Measurements from ENCODE around the gene RGS19. TPM values are rescaled to one million over a fixed set of nuclear protein-coding genes. Genes with fewer than 3 reads are reported as not detected.

The RGS19 gene
- total RNA-seq, 1 experiment from 2014 or later, result 12.8 TPM

GRCh38 chr20:64045346-64046011 lies 33.8 kb downstream of the RGS19 start:
- peaks cover 0 to 2% (median 0%) of the 10 kb centered on the region in 3 experiments; a peak in 2 of 7 replicates for H3K36me3 Mint-ChIP-seq (ENCODE audit: insufficient read depth in 1 of 3, low read depth in 3 of 3)
- Histone ChIP-seq H4K20me1 (ENCODE audit: control insufficient read depth, insufficient read depth, insufficient read length) (no peaks in the 10 kb centered on the region), H4K5ac (ENCODE audit: insufficient read length, low read depth, low read length) (no peak overlapping the region), H3K4me1 (ENCODE audit: insufficient read depth, low read length) (no peaks in the 10 kb centered on the region), H3K9me3 (ENCODE audit: control insufficient read depth, low read depth, low read length) (no peaks in the 10 kb centered on the region), H4K8ac (replicated peaks; ENCODE audit: insufficient read length, low read depth, low read length) (no peak overlapping the region), H3K9ac (ENCODE audit: extremely low read depth, insufficient read length, low read length) (no peak overlapping the region), H3K4ac (ENCODE audit: low read depth, low read length) (no peak overlapping the region), H3T11ph (ENCODE audit: low read length) (no peak overlapping the region), H3K23me2 (ENCODE audit: insufficient read length, low read depth, low read length, poor library complexity, severe bottlenecking) (peaks cover 3% of the 10 kb centered on the region), H2AK5ac (ENCODE audit: insufficient read length, low read length) (no peak overlapping the region), H3K14ac (ENCODE audit: insufficient read depth, low read length) (no peak overlapping the region), H3K18ac (ENCODE audit: insufficient read length, low read depth, low read length) (no peak overlapping the region), H2BK12ac (ENCODE audit: insufficient read length, low read depth, low read length) (no peak overlapping the region), H3K79me1 (ENCODE audit: insufficient read depth, low read depth, low read length, poor library complexity, severe bottlenecking) (no peaks in the 10 kb centered on the region), H3K27ac (ENCODE audit: insufficient read length, low read depth, low read length) (no peak overlapping the region), H3K56ac (ENCODE audit: insufficient read length, low read depth, low read length) (no peak overlapping the region), H4K91ac (ENCODE audit: insufficient read length, low read depth, low read length) (no peak overlapping the region), H2BK20ac (ENCODE audit: low read depth, low read length, poor library complexity, severe bottlenecking) (no peak overlapping the region), H3K23ac (ENCODE audit: insufficient read length, low read depth, low read length) (no peak overlapping the region), H2AFZ (ENCODE audit: low read length) (no peak overlapping the region), H3K79me2 (ENCODE audit: insufficient read depth, low read length) (no peaks in the 10 kb centered on the region), H2BK120ac (ENCODE audit: low read depth, low read length, poor library complexity, severe bottlenecking) (no peak overlapping the region), H2BK15ac (ENCODE audit: low read depth, low read length) (no peak overlapping the region), H3K27me3 (ENCODE audit: insufficient read depth, low read length) (peaks cover 37% of the 10 kb centered on the region; the same call in 1 of the 2 replicates), H2BK5ac (ENCODE audit: insufficient read length, low read length) (no peak overlapping the region), H3K4me2 (ENCODE audit: insufficient read depth, insufficient read length, low read length) (no peak overlapping the region)
- peaks cover 0 to 3% of the 10 kb centered on the region in 2 experiments; a peak in 1 of 5 replicates for H3K9me3 Mint-ChIP-seq
- no peak for DNase-seq
- H3K4me1 Mint-ChIP-seq, result peaks cover 12 to 21% of the 10 kb centered on the region in 2 experiments
- no peak for TF ChIP-seq CTCF (conservative IDR thresholded peaks at IDR 0.05)
- H3K27ac Mint-ChIP-seq, result no peak overlapping the region
- H3K27me3 Mint-ChIP-seq (ENCODE audit: low read depth), result peaks cover 81% of the 10 kb centered on the region
- WGBS (ENCODE audit: extremely low coverage, insufficient read length, low lambda C conversion rate), result no CpG with 5 or more reads among the region's 11 CpGs
- H3K4me3 Mint-ChIP-seq, result no peak overlapping the region; a peak in 1 of 5 replicates

Measured in H9 (cell line).